Stomach (tissue), 9 donors: ENCODE data around the gene MYO1B. TPM values are rescaled to one million over a fixed set of nuclear protein-coding genes. Genes with fewer than 3 reads are reported as not detected.

Source experiments
- DNase-seq, 2 donors: peaks; one replicate each; pipeline versions ENCODE4 v3.0.0 to v3.0.0-alpha.2; 2013 to 2019
- H3K27ac ChIP-seq, 5 donors: fragments of 200-600 bp in 4 of 5; sonication (generic) in 4 of 5; one replicate each; pipeline ENCODE4 v1.5.1; 2013 to 2019; ENCODE audit warnings: mild to moderate bottlenecking in 1 of 5, moderate library complexity in 1 of 5
- H3K27me3 ChIP-seq, 3 donors: fragments of 200-600 bp; sonication (generic); one replicate each; pipeline ENCODE4 v1.5.1; 2017 to 2019; ENCODE audit warnings: mixed run types in 1 of 3
- H3K36me3 ChIP-seq, 4 donors: fragments of 200-600 bp; sonication (generic); 1 replicate in 3 of 4; 2 replicates in 1 of 4; pipeline ENCODE4 v1.5.1; 2016 to 2019
- H3K4me1 ChIP-seq, 4 donors: fragments of 200-600 bp; sonication (generic); one replicate each; pipeline ENCODE4 v1.5.1; 2016 to 2019
- H3K4me3 ChIP-seq, 4 donors: fragments of 200-600 bp; sonication (generic) in 3 of 4; one replicate each; pipeline ENCODE4 v1.5.1; 2016 to 2019; ENCODE audit warnings: mild to moderate bottlenecking in 1 of 4
- H3K9me3 ChIP-seq, 4 donors: fragments of 200-600 bp; sonication (generic); one replicate each; pipeline ENCODE4 v1.5.1; 2016 to 2019
- EP300 ChIP-seq: sonication (generic); formaldehyde crosslinking; IDR thresholded peaks from one replicate; pipeline ENCODE4 v1.6.1; 2017; ENCODE audit warnings: antibody characterized with exemption
- POLR2A ChIP-seq, 4 donors: fragments of 450-650 bp; IDR thresholded peaks; one replicate each; pipeline ENCODE4 v1.6.1; 2016; ENCODE audit warnings: antibody characterized with exemption in 4 of 4, control low read depth in 2 of 4, mild to moderate bottlenecking in 1 of 4, moderate library complexity in 1 of 4
- POLR2AphosphoS5 ChIP-seq, 3 donors: sonication (generic); formaldehyde crosslinking; IDR thresholded peaks; one replicate each; pipeline ENCODE4 v1.6.1; 2016; ENCODE audit warnings: antibody characterized with exemption in 3 of 3
- WGBS, 5 donors: extraction: QIAGEN DNeasy Blood & Tissue Kit in 3 of 5; methylation state at CpG; one replicate each; pipeline versions ENCODE4 v1.1.5 to v1.1.7; 2013 to 2018; 5-methylcytosine and 5-hydroxymethylcytosine counted together
- intact Hi-C: fragments of 100-400 bp; cut with DNase I; formaldehyde crosslinking; loops from one replicate; pipeline ENCODE4 v1.15.1; 2023; ENCODE audit warnings: low total_unique reads
- polyA plus RNA-seq, 3 donors: library from polyadenylated mRNA; stranded (reverse); fragments of 200-250 nt; gene quantifications; one replicate each; pipeline ENCODE4 v1.2.3, GENCODE V29; 2013
- total RNA-seq, 5 donors: library from RNA; depleted of rRNA; stranded (reverse); fragments of >200 nt; gene quantifications; one replicate each; pipeline versions ENCODE4 v1.1.0 to v1.2.3, GENCODE V29; 2014 to 2016
- TF ChIP-seq, protein P1 (sequence below), 7 experiments: fragments of 450-650 bp in 4 of 7; fragments of 200-600 bp in 3 of 7; sonication (generic) in 3 of 7; IDR thresholded peaks; one replicate each; pipeline ENCODE4 v1.5.1; 2016 to 2019; ENCODE audit warnings: antibody characterized with exemption in 7 of 7, control low read depth in 2 of 7, mild to moderate bottlenecking in 1 of 7
- donor health status: healthy with polysubstance abuse.
- donor health status: Bipolar disorder and iron deficiency.
- donor health status: healthy.

MYO1B gene
- total and polyA plus RNA-seq, 8 donors, result 6.1 to 123 (median 16.4) TPM

DNA sequence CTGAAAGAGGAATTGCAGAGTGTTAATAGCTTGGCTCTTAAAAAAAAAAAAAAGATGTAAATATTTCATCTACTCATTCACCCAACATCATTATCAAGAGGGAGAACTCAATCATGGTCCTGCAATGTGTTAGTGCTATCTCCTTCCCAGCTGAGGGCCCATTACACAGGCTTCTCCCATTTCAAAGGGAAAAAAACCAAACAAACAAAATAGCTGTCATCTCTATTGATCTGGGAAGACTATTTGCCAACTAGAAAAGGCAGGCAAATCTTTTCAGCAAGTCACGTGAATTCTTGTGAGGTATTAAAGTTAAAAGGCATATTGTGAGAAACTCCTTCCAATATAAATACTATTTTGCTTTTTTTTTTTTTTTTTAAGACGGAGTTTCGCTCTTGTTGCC, 194.3 kb downstream of the MYO1B start:
- Histone ChIP-seq H3K27me3 (no peaks in the 10 kb centered on the region), H3K4me1 (no peaks in the 10 kb centered on the region), H3K27ac (no peak overlapping the region), H3K4me3 (no peak overlapping the region), H3K36me3 (no peaks in the 10 kb centered on the region), H3K9me3 (no peaks in the 10 kb centered on the region)
- TF ChIP-seq, protein P1, sequence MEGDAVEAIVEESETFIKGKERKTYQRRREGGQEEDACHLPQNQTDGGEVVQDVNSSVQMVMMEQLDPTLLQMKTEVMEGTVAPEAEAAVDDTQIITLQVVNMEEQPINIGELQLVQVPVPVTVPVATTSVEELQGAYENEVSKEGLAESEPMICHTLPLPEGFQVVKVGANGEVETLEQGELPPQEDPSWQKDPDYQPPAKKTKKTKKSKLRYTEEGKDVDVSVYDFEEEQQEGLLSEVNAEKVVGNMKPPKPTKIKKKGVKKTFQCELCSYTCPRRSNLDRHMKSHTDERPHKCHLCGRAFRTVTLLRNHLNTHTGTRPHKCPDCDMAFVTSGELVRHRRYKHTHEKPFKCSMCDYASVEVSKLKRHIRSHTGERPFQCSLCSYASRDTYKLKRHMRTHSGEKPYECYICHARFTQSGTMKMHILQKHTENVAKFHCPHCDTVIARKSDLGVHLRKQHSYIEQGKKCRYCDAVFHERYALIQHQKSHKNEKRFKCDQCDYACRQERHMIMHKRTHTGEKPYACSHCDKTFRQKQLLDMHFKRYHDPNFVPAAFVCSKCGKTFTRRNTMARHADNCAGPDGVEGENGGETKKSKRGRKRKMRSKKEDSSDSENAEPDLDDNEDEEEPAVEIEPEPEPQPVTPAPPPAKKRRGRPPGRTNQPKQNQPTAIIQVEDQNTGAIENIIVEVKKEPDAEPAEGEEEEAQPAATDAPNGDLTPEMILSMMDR (IDR thresholded peaks at IDR 0.05), result no peak
- TF ChIP-seq EP300 (no peak), POLR2AphosphoS5 (IDR thresholded peaks at IDR 0.05) (no peak), POLR2A (IDR thresholded peaks at IDR 0.05) (no peak)
- no peak for DNase-seq
- intact Hi-C loops, result no loop called here
- WGBS, 5 donors, result 80 to 99% (median 90%) methylated on average over 3 of the region's 3 CpGs

- intact Hi-C loops, result no loop called here
- H3K4me3 ChIP-seq, result no peak overlapping the region
- 58 to 80% (median 71%) methylated on average over 14 of the region's 14 CpGs for WGBS, 5 donors
- H3K27me3 ChIP-seq, result no peaks in the 10 kb centered on the region
- H3K27ac ChIP-seq, result no peak overlapping the region
- TF ChIP-seq POLR2A (IDR thresholded peaks at IDR 0.05) (no peak), EP300 (no peak), POLR2AphosphoS5 (IDR thresholded peaks at IDR 0.05) (no peak)
- TF ChIP-seq, protein P1 (IDR thresholded peaks at IDR 0.05), result no peak
- no peaks in the 10 kb centered on the region for H3K36me3 ChIP-seq
- peak in 1 of 2 donors; percentile 53 for DNase-seq
- no peaks in the 10 kb centered on the region for H3K4me1 ChIP-seq
- H3K9me3 ChIP-seq, result no peaks in the 10 kb centered on the region
Measured at GRCh38 chr2:191441496-191442214, 196.5 kb downstream of the MYO1B start.

DNA sequence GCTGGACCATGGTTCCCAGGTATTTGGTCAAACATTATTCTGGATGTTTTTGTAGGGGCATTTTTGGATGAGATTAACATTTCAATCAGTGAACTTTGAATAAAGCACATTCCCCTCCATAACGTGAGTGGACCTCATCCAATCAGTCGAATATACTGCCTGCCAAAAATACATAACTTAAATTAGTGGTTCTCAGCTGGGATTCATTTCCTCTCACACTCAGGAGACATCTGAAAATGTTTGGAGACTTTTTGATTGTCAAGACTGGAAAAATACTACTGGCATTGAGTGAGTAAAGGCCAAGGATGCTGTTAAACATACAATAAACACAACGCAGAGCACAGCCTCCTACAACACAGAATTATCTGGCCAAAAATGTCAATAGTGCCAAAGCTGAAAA, 198.2 kb downstream of the MYO1B start:
- DNase-seq, result no peak
- TF ChIP-seq, protein P1 (IDR thresholded peaks at IDR 0.05), result no peak
- TF ChIP-seq EP300 (no peak), POLR2AphosphoS5 (IDR thresholded peaks at IDR 0.05) (no peak), POLR2A (IDR thresholded peaks at IDR 0.05) (no peak)
- H3K27me3 ChIP-seq, result no peaks in the 10 kb centered on the region
- no peak overlapping the region for H3K27ac ChIP-seq
- intact Hi-C loops, result no loop called here
- H3K4me1 ChIP-seq, result no peaks in the 10 kb centered on the region
- WGBS, 5 donors, result 41 to 60% (median 56%) methylated on average over 3 of the region's 3 CpGs
- H3K36me3 ChIP-seq, result no peaks in the 10 kb centered on the region
- H3K4me3 ChIP-seq, result no peak overlapping the region
- H3K9me3 ChIP-seq, result no peaks in the 10 kb centered on the region

DNA sequence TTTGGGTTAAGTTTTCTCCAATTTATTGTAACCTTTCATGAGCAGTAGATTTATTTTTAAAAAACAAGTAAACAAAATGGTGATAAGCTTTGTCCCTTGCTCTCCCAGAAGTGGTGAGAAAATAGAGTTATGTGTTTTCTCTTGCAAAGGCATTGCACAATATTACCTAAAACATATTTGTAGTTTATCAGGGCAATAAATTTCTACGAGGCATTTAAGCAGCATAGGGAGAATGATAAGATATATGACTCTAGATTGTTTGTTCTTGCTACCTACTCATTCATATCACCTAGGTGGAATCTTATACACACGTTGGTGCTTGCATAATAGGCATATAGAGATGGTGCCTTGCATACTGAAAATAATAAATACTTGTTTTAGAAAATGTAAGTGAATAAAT, 201.7 kb downstream of the MYO1B start:
- H3K9me3 ChIP-seq, result no peaks in the 10 kb centered on the region
- TF ChIP-seq, protein P1 (IDR thresholded peaks at IDR 0.05), result no peak
- TF ChIP-seq EP300 (no peak), POLR2A (IDR thresholded peaks at IDR 0.05) (no peak), POLR2AphosphoS5 (IDR thresholded peaks at IDR 0.05) (no peak)
- H3K36me3 ChIP-seq, result no peaks in the 10 kb centered on the region
- 23 to 47% (median 34%) methylated on average over 2 of the region's 2 CpGs for WGBS, 5 donors
- intact Hi-C loops, result no loop called here
- H3K4me1 ChIP-seq, result no peaks in the 10 kb centered on the region
- no peaks in the 10 kb centered on the region for H3K27me3 ChIP-seq
- no peak overlapping the region for H3K4me3 ChIP-seq
- no peak for DNase-seq
- no peak overlapping the region for H3K27ac ChIP-seq
